Large intestine (tissue), 3 donors: ENCODE results near the gene PPP1R9A. TPM values are rescaled to one million over a fixed set of nuclear protein-coding genes. Genes with fewer than 3 reads are reported as not detected.
"Not testable (repeated sequence)": the region's sequence is repeated elsewhere in the genome, so short reads cannot be mapped to it uniquely, and the experiment has no call there.

Source experiments
- DNase-seq, 2 donors: peaks; one replicate each; pipeline versions ENCODE4 v3.0.0 to v3.0.0-alpha.2; 2013
- H3K27ac ChIP-seq: one replicate; pipeline ENCODE4 v1.5.1; 2013; ENCODE audit warnings: low read length
- H3K27me3 ChIP-seq: 2 replicates; pipeline ENCODE4 v1.6.1; 2013; ENCODE audit warnings: low read length; ENCODE audit not compliant: control insufficient read depth, insufficient read depth
- H3K36me3 ChIP-seq: 2 replicates; pipeline ENCODE4 v1.6.1; 2013; ENCODE audit warnings: low read length; ENCODE audit not compliant: control insufficient read depth, insufficient read depth
- H3K4me1 ChIP-seq: one replicate; pipeline ENCODE4 v1.6.1; 2013; ENCODE audit warnings: low read length; ENCODE audit not compliant: control insufficient read depth, insufficient read depth
- H3K4me3 ChIP-seq: one replicate; pipeline ENCODE4 v1.5.1; 2013; ENCODE audit warnings: low read length
- H3K9me3 ChIP-seq: one replicate; pipeline ENCODE4 v1.6.1; 2013; ENCODE audit warnings: mild to moderate bottlenecking, low read depth, low read length, moderate library complexity; ENCODE audit not compliant: control insufficient read depth
- WGBS: methylation state at CpG from one replicate; pipeline ENCODE4 v1.1.5; 2013; ENCODE audit warnings: low lambda C conversion rate; ENCODE audit not compliant: insufficient coverage; 5-methylcytosine and 5-hydroxymethylcytosine counted together
- polyA plus RNA-seq: library from polyadenylated mRNA; unstranded; fragments of 120-200 nt; gene quantifications from one replicate; pipeline ENCODE4 v1.2.1, GENCODE V29; 2013

Gene PPP1R9A
- polyA plus RNA-seq, 1 donor = 16.7 TPM

DNA sequence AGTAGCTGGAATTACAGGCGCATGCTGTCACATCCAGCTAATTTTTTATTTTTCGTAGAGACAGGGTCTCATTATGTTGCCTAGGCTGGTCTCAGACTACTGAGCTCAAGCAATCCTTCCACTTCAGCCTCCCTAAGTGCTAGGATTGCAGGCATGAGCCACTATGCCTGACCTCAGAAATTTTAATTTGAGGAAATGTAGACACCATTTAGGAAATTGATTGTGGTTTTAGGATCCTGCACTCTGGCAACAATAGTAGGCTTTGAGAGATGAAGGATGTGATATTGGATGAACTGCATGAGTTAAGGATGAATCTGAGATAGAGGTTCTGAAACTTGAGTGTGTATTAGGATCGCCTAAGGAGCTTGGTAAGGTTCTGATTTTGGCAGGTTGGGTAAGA lies 66.5 kb downstream of the PPP1R9A start:
- H3K27me3 ChIP-seq = no peaks in the 10 kb centered on the region
- peaks cover 12% of the 10 kb centered on the region for H3K4me1 ChIP-seq
- H3K9me3 ChIP-seq = no peaks in the 10 kb centered on the region
- 100% methylated on average over 1 of the region's 3 CpGs for WGBS
- DNase-seq = no peak
- no peak overlapping the region for H3K27ac ChIP-seq
- H3K36me3 ChIP-seq = no peaks in the 10 kb centered on the region
- no peak overlapping the region for H3K4me3 ChIP-seq

DNA sequence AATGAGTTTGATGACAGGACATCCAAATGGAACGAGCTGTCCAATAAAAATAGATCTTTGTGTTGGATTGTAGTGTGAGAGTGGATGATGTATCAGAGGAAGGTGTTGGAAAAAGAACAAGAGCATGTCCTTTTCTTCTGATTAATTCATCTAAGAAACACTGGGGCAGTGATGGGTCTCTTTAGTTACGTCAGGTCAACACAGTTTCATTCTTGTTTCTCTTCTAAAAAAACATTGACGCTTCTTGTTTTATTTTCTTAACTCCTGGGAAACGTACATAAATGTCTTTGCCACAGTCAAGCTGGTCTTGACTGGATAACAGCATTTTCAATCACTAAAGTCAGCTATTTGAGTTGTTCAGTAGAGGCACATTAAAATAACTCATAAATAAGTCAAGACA lies 67.0 kb downstream of the PPP1R9A start:
- Histone ChIP-seq H3K36me3 (no peaks in the 10 kb centered on the region), H3K4me1 (peaks cover 7% of the 10 kb centered on the region), H3K9me3 (no peaks in the 10 kb centered on the region), H3K27ac (no peak overlapping the region), H3K27me3 (no peaks in the 10 kb centered on the region), H3K4me3 (no peak overlapping the region)
- DNase-seq = no peak
- WGBS = 93% methylated on average over 3 of the region's 4 CpGs

DNA sequence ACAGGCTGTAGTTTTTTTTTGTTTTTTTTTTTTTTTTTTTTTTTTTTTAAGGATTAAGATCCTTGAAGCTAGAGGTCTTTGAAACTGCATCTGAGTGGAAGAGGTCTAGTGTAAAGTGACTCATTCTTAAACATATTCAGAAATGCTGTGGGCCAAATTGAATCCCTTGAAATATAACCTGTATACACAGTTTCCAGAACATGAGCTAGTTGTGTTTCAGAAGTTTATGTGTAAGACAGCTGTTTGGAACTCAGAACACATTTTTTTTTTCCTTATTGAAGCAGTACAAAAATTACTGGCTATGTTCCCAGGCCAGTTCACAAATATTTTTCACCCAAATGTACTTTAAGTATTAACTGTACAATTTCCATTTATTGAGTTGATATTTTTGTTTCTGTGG lies 67.9 kb downstream of the PPP1R9A start:
- Histone ChIP-seq H3K36me3 (no peaks in the 10 kb centered on the region), H3K9me3 (no peaks in the 10 kb centered on the region), H3K27ac (no peak overlapping the region), H3K27me3 (no peaks in the 10 kb centered on the region), H3K4me3 (no peak overlapping the region), H3K4me1 (no peaks in the 10 kb centered on the region)
- DNase-seq = no peak

DNA sequence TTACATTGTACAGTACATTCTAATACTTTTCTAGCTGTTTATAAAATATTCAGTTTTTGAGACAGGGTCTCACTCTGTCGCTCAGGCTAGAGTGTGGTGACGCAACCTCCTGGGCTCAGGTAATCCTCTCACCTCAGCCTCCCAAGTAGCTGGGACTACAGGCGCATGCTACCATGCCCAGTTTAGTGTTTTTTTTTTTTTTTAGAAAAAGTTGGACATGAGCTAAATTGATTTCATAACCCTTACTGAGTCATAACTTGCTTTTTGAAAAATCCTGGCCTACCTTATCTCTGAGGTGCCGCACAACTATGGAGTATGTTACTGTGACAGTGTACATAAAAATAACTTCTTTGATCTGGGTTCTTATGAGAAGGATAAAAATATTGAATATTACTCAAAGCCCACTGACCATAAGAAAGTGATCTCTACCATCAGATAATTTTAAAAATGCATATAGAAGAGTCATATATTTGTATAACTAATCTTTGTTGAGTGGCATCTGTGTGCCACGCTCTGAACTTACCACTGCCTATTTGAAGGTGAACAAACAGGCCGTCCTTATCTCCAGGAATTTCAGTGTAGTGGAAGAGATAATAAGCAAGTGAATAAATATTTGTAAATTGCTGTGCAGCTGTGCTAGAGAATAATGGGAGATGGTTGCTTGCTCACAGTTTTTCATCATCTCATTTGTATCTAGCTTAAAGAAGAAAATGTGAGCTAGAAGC lies 73.2 kb downstream of the PPP1R9A start:
- Histone ChIP-seq H3K27me3 (no peaks in the 10 kb centered on the region), H3K27ac (no peak overlapping the region), H3K4me1 (peaks cover 4% of the 10 kb centered on the region), H3K9me3 (no peaks in the 10 kb centered on the region), H3K4me3 (no peak overlapping the region), H3K36me3 (no peaks in the 10 kb centered on the region)
- WGBS = 43% methylated on average over 1 of the region's 6 CpGs
- DNase-seq = peak in 1 of 2 donors; percentile 40

DNA sequence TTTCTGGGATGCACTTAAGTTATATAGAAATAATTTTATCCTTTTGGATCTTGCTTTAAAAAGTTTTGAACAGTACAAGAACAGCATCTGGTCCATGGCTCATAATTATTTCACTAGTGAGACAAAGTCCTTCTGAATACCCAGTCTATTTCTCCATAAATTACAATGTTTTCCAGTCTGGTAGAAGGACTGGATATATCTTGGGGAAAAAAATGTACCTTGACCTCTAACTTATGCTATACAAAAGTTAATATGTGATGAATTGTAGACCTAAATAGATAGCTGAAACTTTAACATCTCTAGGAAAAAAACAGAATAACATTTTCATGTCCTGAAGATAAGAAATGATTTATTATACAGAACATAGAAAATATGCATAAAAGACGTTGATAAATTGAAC lies 88.5 kb downstream of the PPP1R9A start:
- H3K36me3 ChIP-seq = no peaks in the 10 kb centered on the region
- no peaks in the 10 kb centered on the region for H3K27me3 ChIP-seq
- peak; percentile 37 to 75 for DNase-seq
- H3K9me3 ChIP-seq = no peaks in the 10 kb centered on the region
- 40% methylated on average over 1 of the region's 1 CpG for WGBS
- peaks cover 16% of the 10 kb centered on the region for H3K4me1 ChIP-seq
- H3K4me3 ChIP-seq = no peak overlapping the region
- H3K27ac ChIP-seq = peak overlapping the region; percentile 59

DNA sequence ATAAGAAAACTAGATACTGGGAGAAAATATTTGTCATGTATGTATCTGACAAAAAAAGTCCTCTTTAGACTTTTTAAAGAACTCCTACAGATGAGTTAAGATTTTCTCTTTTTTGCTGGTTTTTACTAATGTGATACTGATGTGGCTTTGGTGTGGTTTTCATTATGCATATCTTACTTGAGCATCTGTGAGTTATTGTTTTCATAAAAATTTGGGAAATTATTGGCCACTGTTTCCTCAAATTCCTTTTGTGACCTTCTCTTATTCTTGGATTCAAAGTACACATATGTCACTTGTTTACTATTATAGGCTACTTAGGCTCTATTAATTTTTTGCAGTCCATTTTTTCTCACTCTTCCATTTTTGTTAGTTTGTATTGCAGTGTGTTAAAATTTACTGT lies 89.0 kb downstream of the PPP1R9A start:
- Histone ChIP-seq H3K36me3 (no peaks in the 10 kb centered on the region), H3K9me3 (no peaks in the 10 kb centered on the region), H3K27ac (peak overlapping the region; percentile 2), H3K4me1 (peaks cover 16% of the 10 kb centered on the region), H3K27me3 (no peaks in the 10 kb centered on the region), H3K4me3 (no peak overlapping the region)
- DNase-seq = no peak

DNA sequence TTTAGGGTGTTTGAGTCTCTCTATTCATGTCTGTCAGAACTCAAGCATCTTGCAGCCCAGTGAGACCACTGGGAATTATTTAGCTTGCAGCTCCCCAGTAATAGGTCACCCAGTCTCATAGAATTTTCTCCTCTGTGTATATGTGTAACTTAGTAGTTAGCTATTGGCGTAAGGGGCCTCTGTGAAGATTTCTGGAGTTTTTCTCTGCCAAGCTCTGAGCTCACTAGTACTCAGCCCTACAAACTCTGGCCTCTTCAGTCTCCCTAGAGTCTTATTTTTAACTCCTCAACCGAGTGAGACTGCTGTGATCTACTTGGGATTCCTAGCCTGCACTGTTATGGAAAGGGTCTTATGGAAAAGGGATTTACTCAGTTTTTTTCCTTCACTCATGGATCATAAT lies 90.2 kb downstream of the PPP1R9A start:
- no peaks in the 10 kb centered on the region for H3K27me3 ChIP-seq
- H3K4me3 ChIP-seq = no peak overlapping the region
- no peaks in the 10 kb centered on the region for H3K36me3 ChIP-seq
- H3K4me1 ChIP-seq = peaks cover 16% of the 10 kb centered on the region
- no CpG with 5 or more reads among the region's 2 CpGs for WGBS
- DNase-seq = peak in 1 of 2 donors; percentile 33
- no peaks in the 10 kb centered on the region for H3K9me3 ChIP-seq
- H3K27ac ChIP-seq = peak overlapping the region; percentile 14

DNA sequence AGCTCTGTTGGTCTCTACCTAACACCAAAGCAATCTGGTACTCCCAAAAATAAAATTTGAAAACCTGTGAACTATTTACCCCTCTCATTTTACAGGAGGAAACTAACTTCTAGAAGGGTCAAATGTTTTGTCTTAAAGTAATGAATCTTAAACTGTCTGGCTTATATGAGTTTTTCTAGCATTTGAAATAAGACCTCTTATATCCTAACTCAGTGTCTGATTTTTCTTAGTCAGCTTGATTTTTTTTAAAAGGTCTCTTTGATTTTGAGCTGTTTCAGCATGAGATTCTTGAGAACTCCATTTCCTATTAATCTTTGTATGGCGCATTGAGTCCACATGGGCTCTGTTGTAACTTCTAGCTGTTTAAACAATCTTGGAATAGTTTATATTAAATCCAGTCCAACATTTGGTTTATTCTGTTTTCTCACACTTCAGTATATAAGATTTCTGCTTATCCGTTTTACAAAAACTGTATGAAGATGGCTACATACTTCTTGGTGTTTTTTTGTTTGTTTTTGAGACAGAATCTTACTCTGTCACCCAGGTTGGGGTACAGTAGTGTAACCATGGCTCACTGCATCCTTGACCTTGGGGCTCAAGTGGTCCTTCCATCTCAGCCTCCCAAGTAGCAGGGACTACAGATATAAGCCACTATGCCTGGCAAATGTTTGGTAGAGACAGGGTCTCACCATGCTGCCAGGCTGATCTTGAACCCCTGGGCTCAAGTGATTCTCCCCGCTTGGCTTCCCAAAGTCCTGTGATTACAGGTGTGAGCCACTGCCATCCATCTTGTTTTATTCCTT lies 91.1 kb downstream of the PPP1R9A start:
- Histone ChIP-seq H3K9me3 (no peaks in the 10 kb centered on the region), H3K36me3 (no peaks in the 10 kb centered on the region), H3K27ac (no peak overlapping the region), H3K4me1 (peaks cover 16% of the 10 kb centered on the region), H3K27me3 (no peaks in the 10 kb centered on the region), H3K4me3 (no peak overlapping the region)
- DNase-seq = peak in 1 of 2 donors; percentile 15
- 80% methylated on average over 2 of the region's 3 CpGs for WGBS

DNA sequence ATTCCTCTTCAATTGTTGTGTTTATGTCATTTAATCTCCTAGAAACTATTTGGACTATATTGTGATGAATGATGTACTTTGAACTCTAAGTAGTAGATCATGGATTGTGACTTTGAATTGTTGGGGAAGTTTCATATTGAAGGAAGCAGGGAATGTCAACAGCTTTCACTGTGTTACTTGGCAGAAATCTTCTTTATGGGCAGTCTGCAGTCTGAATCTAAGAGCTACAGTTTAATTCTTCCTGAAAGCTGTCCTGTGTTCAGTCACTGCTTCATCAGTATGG lies 91.6 kb downstream of the PPP1R9A start:
- no peak overlapping the region for H3K27ac ChIP-seq
- peak in 1 of 2 donors; percentile 60 for DNase-seq
- no peaks in the 10 kb centered on the region for H3K36me3 ChIP-seq
- peaks cover 16% of the 10 kb centered on the region for H3K4me1 ChIP-seq
- H3K4me3 ChIP-seq = no peak overlapping the region
- no peaks in the 10 kb centered on the region for H3K27me3 ChIP-seq
- H3K9me3 ChIP-seq = no peaks in the 10 kb centered on the region

DNA sequence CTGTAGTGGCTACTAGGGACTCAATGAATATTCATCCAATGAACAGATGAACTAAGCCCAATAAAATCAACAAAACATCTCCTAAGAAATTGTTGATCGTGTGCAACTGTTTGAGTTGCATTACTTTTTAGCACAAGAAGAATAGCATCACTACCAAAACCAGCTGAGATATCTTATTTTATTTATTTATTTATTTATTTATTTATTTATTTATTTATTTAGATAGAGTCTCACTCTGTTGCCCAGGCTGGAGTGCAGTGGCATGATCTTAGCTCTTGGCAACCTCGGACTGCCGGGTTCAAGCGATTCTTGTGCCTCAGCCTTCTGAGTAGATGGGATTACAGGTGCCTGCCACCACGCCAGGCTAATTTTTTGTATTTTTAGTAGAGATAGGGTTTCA lies 92.2 kb downstream of the PPP1R9A start:
- H3K4me3 ChIP-seq, H3K27me3 ChIP-seq, H3K27ac ChIP-seq, H3K9me3 ChIP-seq, DNase-seq, H3K36me3 ChIP-seq: not testable (repeated sequence)
- H3K4me1 ChIP-seq = peaks cover 16% of the 10 kb centered on the region
- no CpG with 5 or more reads among the region's 5 CpGs for WGBS

DNA sequence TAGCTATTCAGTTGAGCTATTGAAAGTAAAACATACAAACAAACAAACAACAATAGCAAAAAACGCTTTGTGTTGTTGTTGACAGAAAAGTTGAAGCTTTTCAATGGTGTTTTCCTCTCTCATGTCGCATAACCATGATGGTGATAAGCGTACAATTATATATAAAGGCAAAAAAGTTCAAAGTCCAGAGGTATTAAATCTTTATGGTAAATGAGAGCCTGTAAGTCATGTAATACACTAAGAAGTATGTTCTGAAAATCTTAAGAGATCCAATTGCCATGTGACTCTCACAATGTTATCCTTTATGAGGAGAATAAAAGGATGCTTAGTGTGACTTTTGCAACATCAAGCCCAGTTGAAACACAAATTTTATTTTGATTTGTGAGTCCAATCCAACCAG lies 93.9 kb downstream of the PPP1R9A start:
- no peak overlapping the region for H3K4me3 ChIP-seq
- no peaks in the 10 kb centered on the region for H3K36me3 ChIP-seq
- no peak overlapping the region for H3K27ac ChIP-seq
- DNase-seq = no peak
- H3K4me1 ChIP-seq = peaks cover 11% of the 10 kb centered on the region
- WGBS = 85% methylated on average over 1 of the region's 3 CpGs
- H3K9me3 ChIP-seq = no peaks in the 10 kb centered on the region
- H3K27me3 ChIP-seq = no peaks in the 10 kb centered on the region
